Activated T-cell treated with anti-CD3 and anti-CD28 coated beads, Interleukin-2, amount 50 U/mL, for 24 hours (primary cell): ENCODE data around the gene SYT11.
"Not testable (repeated sequence)": the region's sequence is repeated elsewhere in the genome, so short reads cannot be mapped to it uniquely, and the experiment has no call there.

ENCODE experiments used
- DNase-seq: peaks from one replicate; pipeline ENCODE4 v3.0.0-alpha.2; 2020
- H3K27ac Mint-ChIP-seq: 2 replicates; pipeline ENCODE4 v1.8.0; 2020; ENCODE audit warnings: mild to moderate bottlenecking, mixed read lengths
- H3K27me3 Mint-ChIP-seq: 2 replicates; pipeline ENCODE4 v1.8.0; 2020; ENCODE audit warnings: mixed read lengths
- H3K36me3 Mint-ChIP-seq: 2 replicates; pipeline ENCODE4 v1.8.0; 2020; ENCODE audit warnings: low read depth, mixed read lengths
- H3K4me1 Mint-ChIP-seq: 2 replicates; pipeline ENCODE4 v1.8.0; 2020; ENCODE audit warnings: low read depth, mixed read lengths
- H3K4me3 Mint-ChIP-seq: 2 replicates; pipeline ENCODE4 v1.8.0; 2020; ENCODE audit warnings: mild to moderate bottlenecking, moderate library complexity, mixed read lengths
- H3K9me3 Mint-ChIP-seq: 2 replicates; pipeline ENCODE4 v1.8.0; 2020; ENCODE audit warnings: mixed read lengths

The SYT11 gene, protein sequence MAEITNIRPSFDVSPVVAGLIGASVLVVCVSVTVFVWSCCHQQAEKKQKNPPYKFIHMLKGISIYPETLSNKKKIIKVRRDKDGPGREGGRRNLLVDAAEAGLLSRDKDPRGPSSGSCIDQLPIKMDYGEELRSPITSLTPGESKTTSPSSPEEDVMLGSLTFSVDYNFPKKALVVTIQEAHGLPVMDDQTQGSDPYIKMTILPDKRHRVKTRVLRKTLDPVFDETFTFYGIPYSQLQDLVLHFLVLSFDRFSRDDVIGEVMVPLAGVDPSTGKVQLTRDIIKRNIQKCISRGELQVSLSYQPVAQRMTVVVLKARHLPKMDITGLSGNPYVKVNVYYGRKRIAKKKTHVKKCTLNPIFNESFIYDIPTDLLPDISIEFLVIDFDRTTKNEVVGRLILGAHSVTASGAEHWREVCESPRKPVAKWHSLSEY

DNA sequence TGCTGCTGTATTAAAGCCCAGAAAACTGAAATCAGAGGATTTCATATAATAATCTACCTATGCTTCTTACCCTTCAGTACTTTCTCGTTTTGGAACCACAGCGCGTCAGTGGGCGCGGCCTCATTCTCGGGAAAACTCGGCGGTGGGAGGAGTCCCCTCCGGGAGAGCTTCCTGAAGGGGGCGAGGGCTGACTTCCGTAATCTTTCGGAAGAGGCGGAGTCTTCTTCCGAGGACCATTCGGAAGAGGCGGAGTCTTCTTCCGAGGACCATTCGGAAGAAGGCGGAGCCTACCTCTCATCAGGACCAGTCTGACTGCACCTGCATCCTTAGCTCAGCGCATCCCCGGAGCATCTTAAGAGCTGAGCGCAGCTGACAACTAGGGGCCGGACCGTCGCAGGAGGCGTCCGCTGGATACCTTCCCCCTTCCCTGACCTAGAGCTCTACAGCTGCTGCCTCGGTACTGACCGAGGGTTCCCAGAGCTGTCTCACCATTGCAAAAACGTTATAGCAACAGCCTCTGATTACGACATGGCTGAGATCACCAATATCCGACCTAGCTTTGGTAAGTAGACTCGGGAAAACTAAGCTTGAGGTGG, at the start of gene SYT11:
Gene SYT11, plus strand, starts transcription at position 334 of the 596 bp plus-strand sequence. Its CDS starts 195 bp downstream, at position 529.
- Mint-ChIP-seq H3K4me1 (peaks cover 56% of the 10 kb centered on the region), H3K9me3 (no peaks in the 10 kb centered on the region)

GRCh38 chr1:155812878-155813277, 46.5 kb upstream of the SYT11 start:
- Mint-ChIP-seq H3K36me3 (peaks cover 72% of the 10 kb centered on the region), H3K27ac (no peak overlapping the region), H3K9me3 (no peaks in the 10 kb centered on the region), H3K27me3 (no peaks in the 10 kb centered on the region), H3K4me1 (peaks cover 2% of the 10 kb centered on the region), H3K4me3 (no peak overlapping the region)
- DNase-seq = no peak

More for the DNA sequence above, at the start of gene SYT11:
- Mint-ChIP-seq H3K27me3 (peaks cover 12% of the 10 kb centered on the region), H3K27ac (peak within 1 kb of the TSS; percentile 98), H3K36me3 (peaks cover 26% of the 10 kb centered on the region), H3K4me3 (peak within 1 kb of the TSS; percentile 99)
- peak; percentile 95 for DNase-seq

GRCh38 chr1:155813672-155814071, 45.7 kb upstream of the SYT11 start:
- Mint-ChIP-seq H3K36me3 (peaks cover 72% of the 10 kb centered on the region), H3K27me3 (no peaks in the 10 kb centered on the region), H3K4me1 (peaks cover 2% of the 10 kb centered on the region), H3K4me3 (no peak overlapping the region), H3K27ac (peak overlapping the region; percentile 59), H3K9me3 (no peaks in the 10 kb centered on the region)
- no peak for DNase-seq

DNA sequence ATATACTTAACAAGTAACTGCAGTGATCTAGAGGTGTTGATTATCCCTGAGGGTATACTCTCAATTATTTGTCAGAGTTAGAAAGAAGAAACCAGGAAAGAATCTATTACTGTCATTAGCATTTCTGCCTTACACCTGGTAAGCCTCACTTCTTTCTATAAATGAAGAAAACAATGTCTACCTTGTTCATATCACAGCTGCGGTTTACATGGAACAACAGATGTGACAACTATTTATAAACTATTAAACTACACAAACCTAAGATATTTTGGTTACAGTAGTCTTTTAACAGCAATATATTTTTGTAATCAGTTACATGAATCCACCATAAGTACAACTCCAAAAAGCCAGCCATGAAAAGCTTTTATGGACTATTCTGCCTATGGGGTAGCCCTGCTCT, 43.0 kb upstream of the SYT11 start:
- H3K27me3 Mint-ChIP-seq = no peaks in the 10 kb centered on the region
- H3K36me3 Mint-ChIP-seq = peaks cover 80% of the 10 kb centered on the region
- no peak for DNase-seq
- H3K4me1 Mint-ChIP-seq = no peaks in the 10 kb centered on the region
- H3K9me3 Mint-ChIP-seq = no peaks in the 10 kb centered on the region
- no peak overlapping the region for H3K4me3 Mint-ChIP-seq
- no peak overlapping the region for H3K27ac Mint-ChIP-seq

DNA sequence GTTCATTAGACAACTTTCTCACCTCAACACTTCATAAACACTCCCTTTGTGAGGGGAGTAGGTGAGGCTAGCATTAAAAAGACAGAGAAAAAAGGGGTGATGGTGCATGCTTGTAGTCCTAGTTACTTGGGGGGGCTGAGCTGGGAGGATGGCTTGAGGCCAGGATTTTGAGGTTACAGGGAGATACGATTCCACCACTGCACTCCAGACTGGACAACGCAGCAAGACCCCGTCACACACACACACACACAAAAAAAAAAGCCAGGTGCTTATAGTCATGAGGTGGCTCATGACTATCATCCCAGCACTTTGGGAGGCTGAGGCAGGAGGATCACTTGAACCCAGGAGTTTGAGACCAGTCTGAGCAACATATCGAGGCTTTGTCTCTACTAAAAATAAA, 31.9 kb upstream of the SYT11 start:
- Mint-ChIP-seq H3K27ac (peak overlapping the region; percentile 18), H3K27me3 (no peaks in the 10 kb centered on the region), H3K36me3 (peaks cover 64% of the 10 kb centered on the region), H3K4me1 (peaks cover 2% of the 10 kb centered on the region), H3K9me3 (no peaks in the 10 kb centered on the region), H3K4me3 (no peak overlapping the region)
- DNase-seq = no peak

- peaks cover 17% of the 10 kb centered on the region for H3K4me1 Mint-ChIP-seq
- DNase-seq = no peak
- no peaks in the 10 kb centered on the region for H3K9me3 Mint-ChIP-seq
- peak overlapping the region; percentile 15 for H3K27ac Mint-ChIP-seq
- no peak overlapping the region for H3K4me3 Mint-ChIP-seq
- H3K27me3 Mint-ChIP-seq = no peaks in the 10 kb centered on the region
- H3K36me3 Mint-ChIP-seq = peaks cover 49% of the 10 kb centered on the region
Measured at GRCh38 chr1:155831279-155831976, 27.9 kb upstream of the SYT11 start.

DNA sequence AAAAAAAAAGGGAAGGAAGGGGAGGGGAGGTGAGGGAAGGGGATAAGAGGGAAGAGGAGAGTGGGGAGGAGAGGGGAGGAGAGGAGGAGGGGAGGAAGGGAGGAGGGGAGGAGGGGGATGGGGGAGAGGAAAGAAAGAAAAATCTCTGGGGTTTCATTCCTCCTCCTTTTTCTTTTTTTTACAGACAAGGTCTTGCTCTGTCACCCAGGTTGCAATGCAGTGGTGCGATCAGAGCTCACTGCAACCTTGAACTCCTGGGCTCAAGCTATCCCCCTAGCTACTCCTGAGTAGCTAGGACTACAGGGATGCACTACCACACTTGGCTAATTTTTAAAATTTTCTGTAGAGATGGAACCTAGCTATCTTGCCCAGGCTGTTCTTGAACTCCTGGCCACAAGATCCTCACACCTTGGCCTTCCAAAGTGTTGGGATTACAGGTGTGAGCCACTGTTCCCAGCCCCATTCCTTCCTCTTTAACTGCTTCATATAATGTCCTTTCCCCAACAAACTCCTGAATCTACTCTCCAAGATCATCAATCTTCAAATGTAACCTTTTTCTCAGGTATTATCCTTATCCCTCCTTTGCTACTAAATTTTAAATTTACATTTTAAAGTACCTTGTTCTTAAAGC, 25.6 kb upstream of the SYT11 start:
- H3K36me3 Mint-ChIP-seq = peaks cover 45% of the 10 kb centered on the region
- peak overlapping the region; percentile 72 for H3K27ac Mint-ChIP-seq
- no peaks in the 10 kb centered on the region for H3K9me3 Mint-ChIP-seq
- H3K27me3 Mint-ChIP-seq = no peaks in the 10 kb centered on the region
- H3K4me3 Mint-ChIP-seq = no peak overlapping the region
- no peak for DNase-seq
- H3K4me1 Mint-ChIP-seq = peaks cover 26% of the 10 kb centered on the region

DNA sequence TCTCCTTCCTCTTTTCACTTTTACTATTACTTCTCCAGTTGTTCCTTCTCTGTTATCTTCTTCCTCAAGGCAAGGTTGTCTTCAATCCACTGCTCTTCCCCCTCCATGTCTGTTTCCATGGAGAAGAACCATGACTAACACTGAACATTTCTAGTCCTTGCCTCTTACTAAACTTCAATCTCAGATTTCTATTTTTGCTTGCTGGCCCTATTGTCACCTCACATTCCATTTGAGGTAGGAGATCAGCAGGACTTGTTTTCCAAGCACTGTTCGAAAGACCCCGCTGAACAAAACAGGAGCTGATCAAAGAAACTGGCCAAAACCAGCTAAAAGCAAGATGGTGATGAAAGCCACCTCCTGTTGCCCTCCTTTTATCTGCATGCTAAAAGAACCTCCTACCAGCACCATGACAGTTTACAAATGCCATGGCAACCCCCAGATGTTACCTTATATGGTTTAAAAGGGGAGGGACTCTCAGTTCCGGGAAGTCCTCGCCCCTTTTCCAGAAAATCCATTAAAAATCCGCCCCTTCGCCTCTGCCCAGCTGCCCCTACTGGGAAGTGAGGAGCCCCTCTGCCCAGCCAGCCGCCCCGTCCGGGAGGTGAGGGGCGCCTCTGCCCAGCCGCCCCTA, 25.0 kb upstream of the SYT11 start:
- Mint-ChIP-seq H3K27ac (no peak overlapping the region), H3K36me3 (peaks cover 48% of the 10 kb centered on the region), H3K4me1 (peaks cover 26% of the 10 kb centered on the region), H3K27me3 (no peaks in the 10 kb centered on the region), H3K4me3 (no peak overlapping the region), H3K9me3 (no peaks in the 10 kb centered on the region)
- DNase-seq = no peak

- Mint-ChIP-seq H3K36me3 (peaks cover 49% of the 10 kb centered on the region), H3K4me1 (peaks cover 24% of the 10 kb centered on the region)
- not testable (repeated sequence) for H3K27ac Mint-ChIP-seq, DNase-seq, H3K9me3 Mint-ChIP-seq, H3K4me3 Mint-ChIP-seq, H3K27me3 Mint-ChIP-seq
Measured at GRCh38 chr1:155834927-155835399, 24.4 kb upstream of the SYT11 start.

GRCh38 chr1:155835548-155835947, 23.8 kb upstream of the SYT11 start:
- H3K4me3 Mint-ChIP-seq = no peak overlapping the region
- peaks cover 53% of the 10 kb centered on the region for H3K36me3 Mint-ChIP-seq
- no peaks in the 10 kb centered on the region for H3K9me3 Mint-ChIP-seq
- peaks cover 25% of the 10 kb centered on the region for H3K4me1 Mint-ChIP-seq
- no peak overlapping the region for H3K27ac Mint-ChIP-seq
- no peaks in the 10 kb centered on the region for H3K27me3 Mint-ChIP-seq
- DNase-seq = no peak

GRCh38 chr1:155840386-155840785, 19.0 kb upstream of the SYT11 start:
- Mint-ChIP-seq H3K36me3 (peaks cover 74% of the 10 kb centered on the region), H3K27ac (no peak overlapping the region), H3K9me3 (no peaks in the 10 kb centered on the region), H3K4me3 (no peak overlapping the region), H3K4me1 (peaks cover 32% of the 10 kb centered on the region), H3K27me3 (no peaks in the 10 kb centered on the region)
- no peak for DNase-seq

DNA sequence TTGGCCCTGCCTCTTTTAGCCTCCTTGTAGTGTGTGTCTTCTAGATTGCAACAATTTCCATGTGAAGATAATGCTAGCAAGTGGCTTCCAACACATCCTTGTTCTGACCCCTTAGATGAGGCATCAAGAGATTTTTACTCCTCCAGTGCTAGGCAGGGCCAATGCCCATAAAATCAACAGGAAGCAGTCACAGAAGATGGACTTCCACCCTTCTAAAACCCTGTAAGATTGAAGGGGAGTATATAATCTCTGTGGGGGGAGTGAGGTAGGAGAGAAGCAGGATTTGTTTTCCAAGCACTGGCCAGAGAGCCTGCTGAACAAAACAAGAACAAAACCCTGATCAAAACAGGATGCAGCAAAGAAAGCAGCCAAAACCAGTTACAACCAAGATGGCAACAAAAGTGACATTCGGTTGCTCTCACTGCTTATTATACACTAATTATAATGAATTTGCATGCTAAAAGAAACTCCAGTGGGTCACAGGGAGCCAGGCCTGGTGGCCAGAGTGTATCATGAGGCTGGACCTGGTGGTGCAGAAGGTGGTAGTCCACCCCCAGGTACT, 14.4 kb upstream of the SYT11 start:
- Mint-ChIP-seq H3K9me3 (no peaks in the 10 kb centered on the region), H3K27ac (no peak overlapping the region), H3K4me3 (no peak overlapping the region), H3K36me3 (peaks cover 84% of the 10 kb centered on the region), H3K4me1 (peaks cover 44% of the 10 kb centered on the region), H3K27me3 (no peaks in the 10 kb centered on the region)
- no peak for DNase-seq

DNA sequence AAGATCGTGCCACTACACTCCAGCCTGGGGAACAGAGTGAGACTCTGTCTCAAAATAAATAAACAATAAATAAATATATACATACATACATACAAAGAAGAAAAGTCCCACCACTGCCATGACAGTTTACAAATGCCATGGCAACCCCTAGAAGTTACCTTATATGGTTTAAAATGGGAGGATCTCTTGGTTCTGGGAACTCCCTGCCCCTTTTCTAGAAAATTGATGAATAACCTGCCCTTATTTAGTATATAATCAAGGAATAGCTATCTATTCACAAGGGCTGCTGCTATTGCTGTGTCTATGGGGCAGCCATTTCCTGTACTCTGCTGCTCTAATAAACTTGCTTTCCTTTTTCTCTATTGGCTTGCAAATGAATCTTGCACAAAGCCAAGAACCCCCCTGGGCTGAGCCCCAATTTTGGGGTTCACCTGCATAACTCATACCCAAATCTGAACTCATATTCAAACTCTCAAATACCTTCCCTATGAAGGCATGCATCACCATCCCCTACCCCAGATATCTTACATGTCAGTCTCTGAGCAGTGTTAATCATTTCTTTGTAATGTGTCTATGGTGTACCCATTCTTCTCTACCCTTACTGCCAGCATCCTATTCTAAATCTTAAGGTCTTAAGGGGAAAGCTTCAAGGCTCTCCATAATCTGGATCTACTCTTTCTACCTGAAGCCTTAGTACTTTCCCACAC, 11.4 kb upstream of the SYT11 start:
- Mint-ChIP-seq H3K36me3 (peaks cover 93% of the 10 kb centered on the region), H3K9me3 (no peaks in the 10 kb centered on the region), H3K4me3 (no peak overlapping the region), H3K27ac (peak overlapping the region; percentile 84), H3K27me3 (no peaks in the 10 kb centered on the region), H3K4me1 (peaks cover 60% of the 10 kb centered on the region)
- no peak for DNase-seq
